Measurements from ENCODE around the gene HK2.
A peak's percentile ranks its signal among the peaks of the same experiment; 100 is the strongest.

The HK2 gene

DNA sequence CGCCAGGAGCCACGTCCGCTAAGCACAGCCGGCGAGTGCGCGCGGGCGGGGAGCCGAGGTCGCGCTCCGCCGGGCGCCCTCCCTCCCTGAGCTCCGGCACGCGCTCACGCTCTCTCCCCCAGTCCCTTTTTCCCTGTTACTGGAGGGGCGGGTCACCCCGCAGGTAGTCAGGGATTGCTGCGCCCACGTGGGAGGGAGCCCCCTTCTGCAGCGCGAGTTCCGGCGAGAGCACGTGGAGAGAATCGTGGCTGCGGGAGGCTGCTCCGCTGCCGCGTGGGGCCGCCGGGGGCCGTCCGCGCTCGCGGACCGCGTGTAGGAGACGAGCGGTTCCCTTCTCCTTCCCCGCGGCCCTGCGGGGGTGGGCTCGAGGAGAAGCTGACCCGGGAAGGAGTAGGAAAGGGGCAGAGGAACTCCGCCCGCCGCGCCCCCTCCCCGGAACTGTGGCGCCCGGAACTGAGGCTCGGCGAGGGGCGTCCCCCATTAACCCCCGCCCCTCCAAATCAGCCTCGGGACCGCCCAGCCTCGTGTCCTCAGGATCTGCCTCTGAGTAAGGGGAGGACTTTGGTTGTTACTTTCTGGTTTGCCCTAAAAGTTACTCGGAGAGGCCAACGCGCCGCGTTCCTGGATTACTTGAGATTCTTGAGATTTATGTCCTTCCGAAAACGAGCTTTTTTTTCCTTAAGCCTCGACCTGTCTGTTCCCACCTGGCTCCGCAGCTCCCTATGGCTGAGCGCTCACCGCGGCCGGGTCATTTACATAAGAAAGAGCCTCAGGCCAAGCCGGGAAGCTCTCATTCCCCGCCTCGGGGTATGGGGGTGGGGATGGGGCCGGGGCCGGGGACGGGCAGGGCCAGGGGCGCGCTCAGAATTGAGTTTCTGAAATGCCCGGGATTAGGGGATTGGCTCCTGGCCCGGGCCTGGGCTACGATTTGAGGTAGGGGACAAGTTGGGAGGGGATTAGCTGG, 1.1 kb downstream of the HK2 start:
- Histone ChIP-seq H3K4me1 (peaks cover 66% of the 10 kb centered on the region), H4K20me1 (peaks cover 34% of the 10 kb centered on the region), H3K27ac (peak overlapping the region; percentile 96), H3K4me3 (peak overlapping the region; percentile 100), H3K9ac (peak overlapping the region; percentile 97), H3K27me3 (no peaks in the 10 kb centered on the region), H3K9me3 (peaks cover 6% of the 10 kb centered on the region; the same call in 1 of the 2 replicates), H3K36me3 (peaks cover 23% of the 10 kb centered on the region), H3K4me2 (peak overlapping the region; percentile 93)
- TF ChIP-seq Cebpa-rat (IDR thresholded peaks at IDR 0.05): no peak

DNA sequence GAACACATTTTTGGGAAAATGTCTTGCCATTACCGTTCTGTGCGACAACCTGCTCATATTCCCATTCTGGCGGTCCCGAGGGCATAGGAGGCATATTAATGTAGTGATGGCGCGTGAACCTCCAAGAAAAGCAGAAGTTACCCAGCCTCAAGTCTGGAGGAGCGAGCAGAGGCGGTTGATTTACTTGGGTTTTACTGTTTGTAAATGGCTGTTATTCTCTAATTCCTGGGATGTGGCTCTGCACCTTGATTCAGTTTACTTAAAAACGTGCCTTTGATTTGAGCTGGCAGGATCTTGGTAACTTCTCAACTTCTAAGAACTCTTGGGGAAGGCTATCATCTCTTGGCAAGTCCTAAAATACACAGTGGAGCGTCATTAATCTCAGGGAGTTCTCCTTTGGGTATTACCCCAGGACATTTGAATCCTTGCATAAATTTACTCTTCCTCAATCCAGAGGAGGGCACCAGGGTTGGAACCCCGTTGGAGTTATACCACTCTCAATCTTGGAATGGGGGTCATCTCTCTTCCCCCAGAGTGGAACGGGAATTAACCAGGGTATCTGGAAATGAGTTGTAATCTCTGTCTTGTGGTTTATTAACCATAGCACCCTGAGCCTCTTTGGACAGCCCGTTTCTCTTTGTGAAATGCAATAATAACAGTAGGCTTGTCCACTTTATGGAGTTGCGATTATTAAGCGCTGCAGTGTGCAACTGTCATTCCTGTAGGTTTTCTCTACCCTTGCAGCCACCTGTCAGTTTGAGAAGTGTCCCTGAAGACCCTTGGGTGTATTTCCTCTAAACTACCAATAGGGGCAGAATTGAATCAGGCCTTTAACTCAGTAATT, 2.1 kb downstream of the HK2 start:
- peaks cover 6% of the 10 kb centered on the region; the same call in 1 of the 2 replicates for H3K9me3 ChIP-seq
- no peaks in the 10 kb centered on the region for H3K27me3 ChIP-seq
- no peak for TF ChIP-seq Cebpa-rat (IDR thresholded peaks at IDR 0.05)
- H3K9ac ChIP-seq: peak overlapping the region; percentile 97
- H3K4me1 ChIP-seq: peaks cover 75% of the 10 kb centered on the region
- H4K20me1 ChIP-seq: peaks cover 39% of the 10 kb centered on the region
- peak overlapping the region; percentile 96 for H3K27ac ChIP-seq
- peak overlapping the region; percentile 100 for H3K4me3 ChIP-seq
- peaks cover 27% of the 10 kb centered on the region for H3K36me3 ChIP-seq
- peak overlapping the region; percentile 93 for H3K4me2 ChIP-seq

DNA sequence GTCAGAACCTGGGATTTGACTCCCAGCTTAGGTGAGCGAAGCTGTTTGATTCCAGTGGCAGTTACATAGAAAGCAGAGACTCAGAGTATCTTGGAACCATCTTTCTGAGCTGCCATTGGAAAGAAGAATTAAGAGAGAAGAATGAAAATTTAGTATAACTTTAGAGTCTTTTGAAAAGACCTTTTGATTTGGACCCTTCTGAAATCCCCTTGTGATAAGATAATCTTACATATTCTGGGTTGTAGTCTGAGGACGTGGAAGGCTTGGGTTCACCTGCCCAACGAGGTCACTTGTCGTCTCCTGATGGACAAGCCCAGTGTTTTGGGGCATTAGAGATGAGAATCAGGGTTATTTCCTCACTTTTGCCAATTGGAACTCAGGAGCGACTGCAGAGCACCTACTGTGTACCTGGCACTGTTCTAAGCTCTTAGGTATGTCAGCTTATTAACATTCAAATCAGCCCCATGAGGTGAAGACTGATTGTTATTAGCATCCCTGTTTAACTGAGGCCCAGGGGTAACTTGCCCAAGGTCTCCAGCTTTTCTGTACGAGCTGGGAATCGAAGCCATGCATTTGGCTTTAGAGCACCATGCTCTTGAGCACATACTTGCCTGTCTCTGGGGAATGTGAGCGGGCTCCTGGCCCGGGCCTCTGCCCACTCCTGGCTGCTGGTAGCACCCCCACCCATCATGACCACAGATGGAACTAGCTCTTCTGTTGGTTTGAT, 2.9 kb downstream of the HK2 start:
- Histone ChIP-seq H3K27ac (peak overlapping the region; percentile 19; the same call in 1 of the 2 replicates), H3K9me3 (peaks cover 6% of the 10 kb centered on the region; the same call in 1 of the 2 replicates), H4K20me1 (peaks cover 47% of the 10 kb centered on the region), H3K27me3 (no peaks in the 10 kb centered on the region), H3K4me1 (peaks cover 77% of the 10 kb centered on the region), H3K4me2 (peak overlapping the region; percentile 93), H3K4me3 (peak overlapping the region; percentile 100), H3K9ac (peak overlapping the region; percentile 97; the same call in 1 of the 2 replicates), H3K36me3 (peaks cover 34% of the 10 kb centered on the region)
- no peak for TF ChIP-seq Cebpa-rat (IDR thresholded peaks at IDR 0.05)

DNA sequence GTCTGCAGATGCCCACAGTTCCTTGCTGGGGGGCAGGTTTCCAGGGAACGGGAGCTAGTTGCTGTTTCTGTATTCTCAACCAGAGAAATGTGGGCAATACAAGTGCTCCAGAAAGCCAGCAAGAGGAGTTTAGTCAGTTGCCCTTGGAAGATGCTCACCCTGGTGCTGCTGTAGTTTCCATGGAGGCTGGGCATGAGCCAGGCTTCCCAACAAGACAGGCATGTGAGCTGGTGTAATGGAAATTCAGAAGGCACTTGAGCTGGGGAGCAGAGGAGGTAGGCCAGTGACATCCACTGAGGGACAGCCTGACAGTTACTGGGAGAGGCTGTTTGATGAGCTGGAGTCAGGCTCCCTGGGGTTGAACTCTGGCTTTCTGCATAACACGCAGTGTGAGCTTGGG, 7.7 kb downstream of the HK2 start:
- H3K4me2 ChIP-seq: peak overlapping the region; percentile 93
- H3K27me3 ChIP-seq: no peaks in the 10 kb centered on the region
- no peak for TF ChIP-seq Cebpa-rat (IDR thresholded peaks at IDR 0.05)
- peaks cover 72% of the 10 kb centered on the region for H3K36me3 ChIP-seq
- peaks cover 99% of the 10 kb centered on the region for H3K4me1 ChIP-seq
- H3K9me3 ChIP-seq: peaks cover 6% of the 10 kb centered on the region; the same call in 1 of the 2 replicates
- no peak overlapping the region for H3K4me3 ChIP-seq
- no peak overlapping the region for H3K9ac ChIP-seq
- H3K27ac ChIP-seq: 0 out of 2 replicates have a peak overlapping the region, but pooled peaks have one; percentile 36
- H4K20me1 ChIP-seq: peaks cover 84% of the 10 kb centered on the region

DNA sequence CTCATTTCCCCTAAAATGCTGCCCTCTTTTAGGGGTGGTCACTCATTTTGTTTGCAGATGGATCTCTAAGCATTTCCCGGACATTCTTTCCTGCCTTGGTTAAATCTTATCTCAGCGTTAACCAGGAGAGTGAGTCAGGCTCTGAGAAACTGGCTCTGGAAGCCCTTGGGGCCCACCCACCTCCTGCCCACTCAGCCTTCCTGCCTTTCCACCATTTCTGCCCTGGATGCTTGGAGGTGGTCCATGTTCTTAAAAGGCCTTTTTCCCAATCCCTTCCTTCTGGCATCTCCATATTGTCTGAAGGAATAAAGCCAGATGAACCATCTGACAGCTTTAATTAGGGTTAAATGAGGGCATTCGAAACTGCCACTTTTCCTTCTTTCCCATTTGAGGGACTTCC, 9.5 kb downstream of the HK2 start:
- peaks cover 84% of the 10 kb centered on the region for H4K20me1 ChIP-seq
- peak overlapping the region; percentile 71 for H3K27ac ChIP-seq
- peaks cover 6% of the 10 kb centered on the region; the same call in 1 of the 2 replicates for H3K9me3 ChIP-seq
- no peaks in the 10 kb centered on the region for H3K27me3 ChIP-seq
- peaks cover 100% of the 10 kb centered on the region for H3K4me1 ChIP-seq
- H3K36me3 ChIP-seq: peaks cover 69% of the 10 kb centered on the region
- peak overlapping the region; percentile 59 for H3K9ac ChIP-seq
- H3K4me2 ChIP-seq: peak overlapping the region; percentile 93
- H3K4me3 ChIP-seq: peak overlapping the region; percentile 37; the same call in 1 of the 2 replicates
- TF ChIP-seq Cebpa-rat (IDR thresholded peaks at IDR 0.05): no peak

DNA sequence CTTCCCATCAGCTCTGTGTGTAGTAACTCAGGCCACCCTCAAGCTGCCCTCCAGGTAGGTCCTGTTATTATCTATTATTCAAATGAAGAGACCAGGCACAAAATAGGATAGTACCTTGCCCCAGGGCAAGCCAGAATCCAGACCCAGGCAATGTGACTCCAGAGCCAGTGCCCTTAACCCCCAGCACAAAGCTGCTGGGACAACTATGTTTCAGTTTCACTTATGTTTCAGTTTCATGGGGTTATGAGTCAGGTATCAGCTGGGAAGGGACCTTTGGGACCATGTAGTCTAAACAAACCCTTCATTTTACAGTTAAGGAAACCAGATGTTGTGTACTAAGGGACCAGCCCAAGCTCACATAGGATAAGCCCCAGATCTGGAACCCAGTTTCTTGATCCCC, 10.0 kb downstream of the HK2 start:
- peaks cover 4% of the 10 kb centered on the region; the same call in 1 of the 2 replicates for H3K9me3 ChIP-seq
- peak overlapping the region; percentile 93 for H3K4me2 ChIP-seq
- TF ChIP-seq Cebpa-rat (IDR thresholded peaks at IDR 0.05): no peak
- H3K9ac ChIP-seq: peak overlapping the region; percentile 59
- no peaks in the 10 kb centered on the region for H3K27me3 ChIP-seq
- H3K27ac ChIP-seq: peak overlapping the region; percentile 71
- H3K36me3 ChIP-seq: peaks cover 65% of the 10 kb centered on the region
- peaks cover 100% of the 10 kb centered on the region for H3K4me1 ChIP-seq
- peak overlapping the region; percentile 37; the same call in 1 of the 2 replicates for H3K4me3 ChIP-seq
- peaks cover 84% of the 10 kb centered on the region for H4K20me1 ChIP-seq

DNA sequence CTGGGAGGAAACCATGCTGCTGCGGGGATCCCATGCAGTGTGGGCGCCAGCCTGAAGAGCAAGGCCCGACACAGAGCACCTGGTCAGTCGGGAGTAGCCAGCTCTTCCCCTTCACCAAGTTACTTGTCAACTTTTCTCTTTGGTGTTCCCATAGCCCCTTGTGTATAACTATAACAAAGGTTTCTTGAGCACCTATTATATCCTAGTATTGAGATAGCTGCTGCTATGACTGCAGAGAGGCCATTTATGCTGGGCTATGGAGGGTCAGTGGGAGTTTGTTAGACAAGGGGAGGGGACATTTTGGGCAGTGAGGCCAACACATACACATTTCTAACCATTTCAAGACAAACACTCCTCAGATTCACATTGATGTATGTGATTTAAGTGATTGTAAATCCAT, 10.8 kb downstream of the HK2 start:
- peak overlapping the region; percentile 93 for H3K4me2 ChIP-seq
- H3K9me3 ChIP-seq: no peaks in the 10 kb centered on the region; the same call in 1 of the 2 replicates
- H4K20me1 ChIP-seq: peaks cover 91% of the 10 kb centered on the region
- H3K36me3 ChIP-seq: peaks cover 60% of the 10 kb centered on the region
- H3K27ac ChIP-seq: peak overlapping the region; percentile 32; the same call in 1 of the 2 replicates
- peak overlapping the region; percentile 25; the same call in 1 of the 2 replicates for H3K9ac ChIP-seq
- no peak overlapping the region for H3K4me3 ChIP-seq
- no peak for TF ChIP-seq Cebpa-rat (IDR thresholded peaks at IDR 0.05)
- H3K27me3 ChIP-seq: no peaks in the 10 kb centered on the region
- H3K4me1 ChIP-seq: peaks cover 100% of the 10 kb centered on the region

DNA sequence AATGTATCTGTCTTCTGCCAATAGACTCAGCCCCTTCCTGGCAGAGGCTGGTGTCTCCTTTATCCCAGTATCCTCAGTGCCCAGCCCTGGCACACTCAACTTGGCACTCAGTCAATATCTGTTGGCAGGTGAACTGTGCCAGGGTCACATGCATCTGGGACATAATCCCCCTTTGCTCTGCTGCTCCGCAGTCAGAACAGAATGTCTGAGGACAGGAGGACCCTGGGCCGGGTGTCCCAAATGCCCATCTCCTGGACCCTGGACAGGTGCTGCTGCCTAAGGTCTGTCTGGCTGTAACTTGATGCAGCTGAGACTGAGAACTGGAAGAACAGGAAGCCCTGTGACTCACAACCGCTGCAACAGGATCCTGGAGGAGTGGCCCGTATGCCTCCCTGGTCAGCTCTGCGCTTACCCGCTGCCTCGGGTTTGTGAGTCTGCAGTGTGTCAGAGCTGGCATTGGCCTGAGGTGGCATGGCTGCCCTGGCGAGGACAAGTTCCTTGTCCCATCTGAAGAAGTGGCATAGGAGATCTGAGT, 11.4 kb downstream of the HK2 start:
- Histone ChIP-seq H3K4me3 (no peak overlapping the region), H3K9me3 (no peaks in the 10 kb centered on the region; the same call in 1 of the 2 replicates), H3K27ac (peak overlapping the region; percentile 32; the same call in 1 of the 2 replicates), H3K27me3 (no peaks in the 10 kb centered on the region), H4K20me1 (peaks cover 97% of the 10 kb centered on the region), H3K4me1 (peaks cover 100% of the 10 kb centered on the region), H3K4me2 (peak overlapping the region; percentile 93), H3K9ac (peak overlapping the region; percentile 25; the same call in 1 of the 2 replicates), H3K36me3 (peaks cover 60% of the 10 kb centered on the region)
- TF ChIP-seq Cebpa-rat (IDR thresholded peaks at IDR 0.05): no peak

All from BLaER1 (cell line).